Left kidney (tissue), 2 donors: ENCODE results near the gene TTC21A. TPM values are rescaled to one million over a fixed set of nuclear protein-coding genes. Genes with fewer than 3 reads are reported as not detected.

Experiments used
- DNase-seq: peaks from one replicate; pipeline ENCODE4 v3.0.0-alpha.2; 2013
- polyA plus RNA-seq: library from polyadenylated mRNA; unstranded; fragments of 120-200 nt; gene quantifications from one replicate; pipeline ENCODE4 v1.2.1, GENCODE V29; 2013; ENCODE audit not compliant: insufficient read length

TTC21A gene
- polyA plus RNA-seq, 1 donor = 16.2 TPM

GRCh38 chr3:39136533-39137434 is 29.3 kb downstream of the TTC21A start:
- no peak for DNase-seq

GRCh38 chr3:39137435-39137936 is 30.0 kb downstream of the TTC21A start:
- no peak for DNase-seq

GRCh38 chr3:39137991-39138803 is 30.7 kb downstream of the TTC21A start:
- no peak for DNase-seq

- no peak for DNase-seq
Observed at GRCh38 chr3:39138804-39139415, 31.4 kb downstream of the TTC21A start.

- no peak for DNase-seq
Observed at GRCh38 chr3:39139442-39139841, 32.0 kb downstream of the TTC21A start.

GRCh38 chr3:39140341-39140971 is 33.0 kb downstream of the TTC21A start:
- no peak for DNase-seq

DNA sequence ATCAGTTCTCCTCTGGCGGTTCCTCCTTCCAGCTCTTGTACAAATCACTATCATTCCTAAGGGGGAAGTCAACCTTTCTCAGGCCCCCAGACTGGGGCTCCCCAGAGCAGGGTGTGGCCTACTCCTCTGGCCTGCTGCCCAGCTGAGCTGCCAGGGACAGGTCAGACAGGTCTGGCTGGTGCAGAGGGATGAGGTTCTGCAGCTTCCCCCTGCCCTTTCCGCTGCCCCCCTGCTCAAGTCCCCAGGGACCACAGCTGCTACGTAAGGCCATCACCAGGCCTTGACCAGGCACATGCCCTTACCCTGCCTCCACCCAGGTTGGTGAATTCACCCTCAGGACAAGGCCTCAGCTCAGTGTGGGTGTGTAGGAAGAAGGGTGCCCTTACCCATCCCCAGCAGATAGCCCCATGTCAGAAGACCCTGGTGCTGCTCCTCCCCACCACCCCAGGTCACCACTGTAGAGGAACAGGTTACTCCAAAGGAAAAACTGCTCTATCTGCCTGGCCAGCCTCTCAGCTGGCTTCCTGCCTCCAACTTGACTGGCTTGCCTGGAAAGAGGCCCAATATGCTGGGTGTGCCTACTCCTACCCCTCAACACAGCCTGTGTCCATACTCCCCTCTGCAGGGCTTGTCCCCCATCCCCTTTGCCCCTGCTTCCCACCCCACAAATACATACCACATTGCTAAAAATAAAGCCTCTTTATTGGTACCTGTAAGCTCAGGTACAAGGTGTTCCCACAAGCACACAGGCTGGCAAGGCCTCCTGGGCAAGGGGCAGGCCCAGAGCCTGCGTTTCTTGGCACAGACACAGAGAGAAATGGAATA is 33.9 kb downstream of the TTC21A start:
- DNase-seq = no peak

GRCh38 chr3:39142067-39142466 is 34.6 kb downstream of the TTC21A start:
- DNase-seq = no peak

DNA sequence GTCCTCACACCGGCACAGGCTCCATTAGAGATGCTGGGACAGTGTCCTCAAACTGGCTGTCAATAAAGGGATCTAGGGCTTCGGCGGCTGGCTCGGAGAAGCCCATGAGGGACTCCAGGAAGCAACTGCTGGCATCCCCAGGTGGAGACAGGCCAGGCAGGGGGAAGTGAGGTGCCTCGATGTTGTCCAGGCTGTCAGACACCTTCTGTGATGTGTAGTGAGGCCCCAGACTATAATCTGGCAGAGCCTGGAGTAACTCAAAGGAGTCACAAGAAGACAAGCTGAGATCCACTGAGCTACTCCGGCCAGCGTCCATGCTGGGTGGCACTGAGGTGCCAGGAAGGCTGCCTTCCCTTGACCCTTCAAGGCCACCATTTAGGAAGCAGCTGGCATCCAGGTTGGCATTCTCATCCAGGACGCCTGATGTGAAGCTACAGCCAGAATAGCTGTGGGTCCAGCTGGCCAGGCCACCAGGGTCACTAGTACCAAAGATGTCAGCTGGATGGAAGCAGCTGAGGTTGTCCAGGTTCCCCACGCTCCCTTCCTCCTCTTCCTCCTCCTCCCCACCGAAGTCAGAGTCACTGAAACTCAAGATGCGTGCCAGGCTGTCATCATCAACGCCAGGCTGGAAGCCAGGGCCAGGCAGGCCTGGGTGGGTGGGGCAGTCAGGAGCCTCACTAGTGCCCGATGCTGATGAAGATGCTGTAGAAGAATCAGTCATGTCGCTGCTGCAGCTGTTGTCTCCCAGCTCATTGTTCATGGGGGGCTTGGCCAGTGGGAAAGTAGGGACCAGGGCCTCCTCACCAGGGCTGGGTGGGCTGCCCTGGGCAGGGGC is 35.8 kb downstream of the TTC21A start:
- no peak for DNase-seq

DNA sequence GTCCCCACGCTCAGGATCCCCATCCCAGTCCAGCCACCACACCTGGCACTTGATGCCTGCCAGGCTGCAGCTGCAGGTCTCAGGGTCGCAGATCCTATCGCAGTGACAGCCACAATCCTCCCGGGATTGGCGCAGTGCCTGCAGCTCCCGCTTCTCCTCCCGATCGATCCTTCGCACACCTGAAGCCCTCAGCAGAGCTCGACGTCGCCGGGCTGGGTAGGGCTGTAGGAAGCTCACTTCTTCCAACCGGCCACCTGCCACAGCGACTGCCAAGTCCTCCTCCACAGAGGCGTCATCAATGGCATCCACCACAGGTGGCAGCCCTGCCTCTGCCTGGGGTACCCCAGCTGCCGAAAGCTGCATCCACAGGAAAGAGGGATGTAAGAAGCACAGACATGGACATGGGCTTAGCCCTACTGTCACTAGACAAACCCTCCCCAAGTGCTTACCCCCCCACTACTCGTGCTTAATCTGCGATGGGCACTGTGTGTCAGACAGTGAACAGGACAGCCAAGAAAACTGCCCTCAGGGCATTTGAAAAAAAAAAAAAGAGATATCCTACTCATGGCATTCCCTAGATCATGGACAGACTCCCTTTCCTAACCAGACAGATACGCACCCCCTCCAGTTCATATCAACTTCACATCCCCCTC is 36.7 kb downstream of the TTC21A start:
- DNase-seq = no peak

DNA sequence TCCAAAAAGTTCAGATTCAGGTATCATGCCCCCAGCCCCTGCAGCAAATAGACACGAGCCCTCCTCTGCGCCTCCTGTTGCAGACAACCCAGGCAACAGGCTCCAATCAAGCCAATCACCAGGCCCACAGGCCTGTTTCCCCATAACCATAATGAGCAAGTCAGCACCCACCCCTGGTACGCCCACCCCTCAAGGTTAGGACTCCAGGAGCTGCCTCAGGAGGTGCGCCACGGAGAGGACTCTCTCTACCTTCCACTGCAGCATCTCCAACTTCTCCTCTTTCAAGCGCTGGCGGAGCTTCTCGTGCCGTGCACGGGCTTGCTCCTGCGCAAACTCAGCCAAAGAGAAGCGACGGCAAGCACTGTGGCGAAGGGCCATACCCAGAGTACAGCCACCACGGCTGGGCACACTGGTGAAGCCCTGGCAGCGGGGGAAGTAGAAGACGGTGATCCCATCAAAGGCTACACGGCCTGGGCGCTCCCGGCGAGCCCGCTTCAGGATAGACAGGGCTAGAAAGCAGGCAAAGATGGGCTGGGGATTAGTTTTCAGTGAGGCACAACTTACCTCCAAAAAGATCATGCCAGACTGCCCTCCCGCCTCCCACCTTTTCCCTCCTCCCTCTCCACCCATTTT is 37.4 kb downstream of the TTC21A start:
- no peak for DNase-seq

DNA sequence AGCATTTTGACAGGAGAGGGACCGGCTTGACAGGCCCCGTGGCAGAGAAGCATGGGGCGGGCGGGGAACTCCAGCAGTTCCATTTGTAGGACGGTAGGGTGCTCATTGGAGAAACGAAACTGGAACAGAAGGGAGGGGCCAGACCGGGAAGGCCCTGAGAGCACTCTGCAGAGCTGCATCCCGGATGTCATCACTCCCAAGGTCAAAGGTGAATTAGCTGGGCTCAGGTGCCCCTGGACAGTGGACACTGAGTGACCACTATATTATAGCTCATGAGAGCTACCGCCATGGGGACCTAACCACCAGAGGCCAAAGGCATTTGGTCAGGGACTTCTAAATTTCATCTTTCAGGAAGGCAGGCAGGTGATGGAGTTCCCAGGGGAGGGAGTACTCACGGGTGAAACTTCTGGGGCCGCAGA is 38.6 kb downstream of the TTC21A start:
- no peak for DNase-seq

DNA sequence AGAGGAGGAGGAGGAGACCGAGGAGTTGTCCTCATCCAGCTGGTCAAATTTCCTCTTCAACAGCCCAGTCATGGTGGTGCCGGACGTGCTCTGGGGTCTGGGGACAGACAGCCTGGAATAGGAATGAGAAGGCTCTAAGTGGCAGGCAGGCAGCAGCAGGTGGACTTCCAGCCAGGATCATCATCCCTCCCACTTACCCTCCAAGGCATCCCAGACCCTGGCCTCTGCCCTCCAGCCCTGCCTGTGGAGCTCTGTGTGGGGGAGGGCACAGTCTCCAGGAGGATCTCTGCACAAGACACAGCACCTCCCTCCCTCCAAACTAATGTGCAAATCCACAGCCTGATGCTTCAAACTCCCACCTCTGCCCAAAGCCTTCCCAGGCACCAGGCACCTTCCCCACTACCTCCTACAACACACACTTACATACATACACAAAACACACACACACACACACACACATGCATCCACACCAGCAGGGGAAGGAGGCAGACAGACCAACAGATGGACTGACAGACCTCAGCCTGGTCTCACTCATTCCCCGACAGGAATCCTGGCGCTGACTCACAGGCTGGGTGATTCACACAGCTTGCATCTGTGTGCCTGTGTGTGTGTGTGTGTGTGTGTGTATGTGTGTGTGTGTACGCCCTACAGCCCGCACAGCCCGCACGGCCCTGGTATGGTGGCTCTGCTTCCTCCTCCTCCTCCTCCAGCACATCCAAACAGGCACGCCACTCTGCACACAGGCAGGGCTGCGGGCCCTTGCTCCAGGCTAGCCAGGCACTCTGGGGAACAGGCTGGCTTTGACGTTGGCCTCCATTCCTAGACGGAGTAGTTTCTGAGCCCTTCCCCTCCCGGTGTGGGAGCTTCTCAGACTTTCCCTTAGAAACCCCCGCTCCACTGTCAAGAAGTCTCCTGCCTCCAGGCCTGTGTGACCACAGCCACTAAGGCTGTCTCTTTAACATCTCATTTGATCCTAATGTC is 39.4 kb downstream of the TTC21A start:
- no peak for DNase-seq

GRCh38 chr3:39147711-39148434 is 40.4 kb downstream of the TTC21A start:
- DNase-seq = no peak

DNA sequence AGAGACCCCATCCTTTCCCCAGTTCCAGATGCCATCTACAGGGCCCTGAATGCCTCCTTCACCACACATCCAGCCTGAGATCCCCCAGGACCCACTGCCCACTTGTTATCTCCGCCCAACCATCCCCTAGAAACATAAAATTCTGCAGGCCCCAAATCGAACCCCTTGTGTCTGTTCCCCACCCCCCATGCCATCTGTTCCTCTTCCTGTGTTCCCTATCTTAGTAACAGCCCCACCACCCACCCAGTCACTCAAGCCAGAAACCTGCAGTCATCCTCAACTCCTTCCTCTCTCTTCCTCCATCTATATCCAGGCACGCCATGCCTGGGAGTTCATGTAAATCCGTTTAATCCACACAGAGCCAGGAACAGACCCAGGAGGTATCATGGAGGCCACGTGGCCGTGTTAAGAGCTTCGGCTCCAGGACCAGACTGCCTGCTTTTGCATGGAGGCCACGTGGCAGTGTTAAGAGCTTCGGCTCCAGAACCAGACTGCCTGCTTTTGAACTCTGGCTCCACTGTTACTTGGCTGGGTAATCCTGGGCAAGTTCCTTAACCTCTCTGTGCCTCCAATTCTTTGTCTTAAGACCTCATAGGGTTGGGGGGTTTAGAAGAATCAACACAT is 41.1 kb downstream of the TTC21A start:
- no peak for DNase-seq

DNA sequence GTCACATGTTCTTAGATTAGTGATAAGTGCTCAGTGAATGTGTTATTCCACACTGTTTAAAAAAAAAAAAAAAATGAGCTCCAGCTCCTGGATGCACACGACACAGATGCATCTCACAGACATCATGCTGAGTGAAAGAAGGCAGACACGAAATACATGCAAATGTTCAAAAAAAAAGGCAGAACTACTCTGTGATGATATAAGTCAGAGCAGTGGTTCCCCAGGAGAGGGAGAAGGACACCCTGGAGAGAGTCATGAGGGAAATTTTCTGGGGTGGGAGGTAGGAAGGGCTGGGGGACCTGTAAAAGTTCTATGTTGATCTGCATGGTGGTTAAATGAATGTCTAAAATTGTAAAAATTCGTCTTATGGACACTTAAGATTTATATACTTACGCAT is 41.6 kb downstream of the TTC21A start:
- DNase-seq = no peak
